Lung (tissue), 12 donors: ENCODE results near the gene KRT3. TPM values are rescaled to one million over a fixed set of nuclear protein-coding genes. Genes with fewer than 3 reads are reported as not detected.

Source experiments
- ATAC-seq: fragments of 200-7000 bp; cut with Tn5 transposase; one replicate; pipeline ENCODE4 v1.9.1; 2020; ENCODE audit warnings: moderate number of reproducible peaks; ENCODE audit not compliant: insufficient read depth, low FRiP score
- DNase-seq, 3 donors: peaks; one replicate each; pipeline ENCODE4 v3.0.0-alpha.2; 2013 to 2017
- H3K27ac ChIP-seq, 2 donors: one replicate each; pipeline ENCODE4 v1.5.1; 2013; ENCODE audit warnings: mild to moderate bottlenecking in 2 of 2, moderate library complexity in 2 of 2, control low read depth in 1 of 2, inconsistent platforms in 1 of 2, low read depth in 1 of 2, low read length in 1 of 2
- H3K27me3 ChIP-seq, 3 donors: one replicate each; pipeline ENCODE4 v1.5.1; 2013; ENCODE audit warnings: low read length in 2 of 3; ENCODE audit not compliant: control insufficient read depth in 3 of 3, insufficient read depth in 3 of 3
- H3K36me3 ChIP-seq, 4 donors: one replicate each; pipeline ENCODE4 v1.5.1; 2013; ENCODE audit warnings: low read length in 4 of 4, mild to moderate bottlenecking in 1 of 4, moderate library complexity in 1 of 4; ENCODE audit not compliant: control insufficient read depth in 4 of 4, insufficient read depth in 4 of 4
- H3K4me1 ChIP-seq, 5 donors: one replicate each; pipeline ENCODE4 v1.5.1; 2013; ENCODE audit warnings: low read length in 5 of 5, mild to moderate bottlenecking in 2 of 5, moderate library complexity in 1 of 5; ENCODE audit not compliant: control insufficient read depth in 5 of 5, insufficient read depth in 5 of 5
- H3K4me3 ChIP-seq: one replicate; pipeline ENCODE4 v1.5.1; 2013; ENCODE audit warnings: mild to moderate bottlenecking, control low read depth, moderate library complexity
- H3K9ac ChIP-seq, 2 donors: one replicate each; pipeline ENCODE4 v1.5.1; 2013; ENCODE audit warnings: low read length in 2 of 2, control low read depth in 1 of 2; ENCODE audit not compliant: insufficient read depth in 1 of 2
- H3K9me3 ChIP-seq, 4 donors: one replicate each; pipeline ENCODE4 v1.5.1; 2013; ENCODE audit warnings: low read length in 3 of 4, mild to moderate bottlenecking in 1 of 4, moderate library complexity in 1 of 4; ENCODE audit not compliant: control insufficient read depth in 4 of 4, insufficient read depth in 3 of 4
- WGBS, 2 donors: extraction: QIAGEN DNeasy Blood & Tissue Kit; methylation state at CpG; one replicate each; pipeline ENCODE4 v1.1.7; 2013; 5-methylcytosine and 5-hydroxymethylcytosine counted together
- polyA plus RNA-seq, 2 donors: library from polyadenylated mRNA; stranded (reverse); fragments of 200-250 nt; gene quantifications; one replicate each; pipeline ENCODE4 v1.2.1, GENCODE V29; 2013
- total RNA-seq, 2 donors: library from RNA; depleted of rRNA in 1 of 2; stranded (reverse); fragments of >200 nt in 1 of 2; gene quantifications; one replicate each; pipeline ENCODE4 v1.2.1, GENCODE V29; 2014 to 2021
- TF ChIP-seq, protein P1 (sequence below): IDR thresholded peaks from 2 replicates; pipeline ENCODE4 v1.5.1; 2012; ENCODE audit warnings: mild to moderate bottlenecking; ENCODE audit errors: control extremely low read depth, extremely low read depth
- donor health status: control.
- donor health status: control.
- donor health status: Bipolar disorder and iron deficiency.
- donor health status: healthy.
- donor health status: DM: yes; HTN: yes; CAD: no.

The KRT3 gene
- total and polyA plus RNA-seq, 4 donors, result not detected

DNA sequence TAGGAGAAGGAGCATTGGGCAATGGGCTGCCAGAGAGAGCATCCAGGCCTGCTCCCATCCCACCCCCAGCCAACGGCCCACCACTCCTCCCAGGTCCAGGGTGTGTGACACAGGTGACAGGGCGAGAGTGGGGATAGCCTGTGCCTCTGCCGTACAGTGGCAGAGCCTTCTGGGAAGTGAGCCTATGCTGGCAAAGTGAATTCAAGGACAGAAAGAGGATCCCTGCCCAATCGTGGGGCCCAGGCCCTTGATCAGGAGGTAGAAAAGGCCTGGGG lies 38.7 kb upstream of the KRT3 start:
- TF ChIP-seq, protein P1, sequence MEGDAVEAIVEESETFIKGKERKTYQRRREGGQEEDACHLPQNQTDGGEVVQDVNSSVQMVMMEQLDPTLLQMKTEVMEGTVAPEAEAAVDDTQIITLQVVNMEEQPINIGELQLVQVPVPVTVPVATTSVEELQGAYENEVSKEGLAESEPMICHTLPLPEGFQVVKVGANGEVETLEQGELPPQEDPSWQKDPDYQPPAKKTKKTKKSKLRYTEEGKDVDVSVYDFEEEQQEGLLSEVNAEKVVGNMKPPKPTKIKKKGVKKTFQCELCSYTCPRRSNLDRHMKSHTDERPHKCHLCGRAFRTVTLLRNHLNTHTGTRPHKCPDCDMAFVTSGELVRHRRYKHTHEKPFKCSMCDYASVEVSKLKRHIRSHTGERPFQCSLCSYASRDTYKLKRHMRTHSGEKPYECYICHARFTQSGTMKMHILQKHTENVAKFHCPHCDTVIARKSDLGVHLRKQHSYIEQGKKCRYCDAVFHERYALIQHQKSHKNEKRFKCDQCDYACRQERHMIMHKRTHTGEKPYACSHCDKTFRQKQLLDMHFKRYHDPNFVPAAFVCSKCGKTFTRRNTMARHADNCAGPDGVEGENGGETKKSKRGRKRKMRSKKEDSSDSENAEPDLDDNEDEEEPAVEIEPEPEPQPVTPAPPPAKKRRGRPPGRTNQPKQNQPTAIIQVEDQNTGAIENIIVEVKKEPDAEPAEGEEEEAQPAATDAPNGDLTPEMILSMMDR, result no peak
- Histone ChIP-seq H3K27me3 (peaks cover 0 to 22% (median 0%) of the 10 kb centered on the region in 3 donors), H3K4me1 (no peaks in the 10 kb centered on the region), H3K36me3 (no peaks in the 10 kb centered on the region), H3K9ac (no peak overlapping the region), H3K27ac (no peak overlapping the region), H3K4me3 (no peak overlapping the region), H3K9me3 (no peaks in the 10 kb centered on the region)
- ATAC-seq, result no peak
- 74 to 81% methylated on average over 4 of the region's 4 CpGs for WGBS, 2 donors
- no peak for DNase-seq

DNA sequence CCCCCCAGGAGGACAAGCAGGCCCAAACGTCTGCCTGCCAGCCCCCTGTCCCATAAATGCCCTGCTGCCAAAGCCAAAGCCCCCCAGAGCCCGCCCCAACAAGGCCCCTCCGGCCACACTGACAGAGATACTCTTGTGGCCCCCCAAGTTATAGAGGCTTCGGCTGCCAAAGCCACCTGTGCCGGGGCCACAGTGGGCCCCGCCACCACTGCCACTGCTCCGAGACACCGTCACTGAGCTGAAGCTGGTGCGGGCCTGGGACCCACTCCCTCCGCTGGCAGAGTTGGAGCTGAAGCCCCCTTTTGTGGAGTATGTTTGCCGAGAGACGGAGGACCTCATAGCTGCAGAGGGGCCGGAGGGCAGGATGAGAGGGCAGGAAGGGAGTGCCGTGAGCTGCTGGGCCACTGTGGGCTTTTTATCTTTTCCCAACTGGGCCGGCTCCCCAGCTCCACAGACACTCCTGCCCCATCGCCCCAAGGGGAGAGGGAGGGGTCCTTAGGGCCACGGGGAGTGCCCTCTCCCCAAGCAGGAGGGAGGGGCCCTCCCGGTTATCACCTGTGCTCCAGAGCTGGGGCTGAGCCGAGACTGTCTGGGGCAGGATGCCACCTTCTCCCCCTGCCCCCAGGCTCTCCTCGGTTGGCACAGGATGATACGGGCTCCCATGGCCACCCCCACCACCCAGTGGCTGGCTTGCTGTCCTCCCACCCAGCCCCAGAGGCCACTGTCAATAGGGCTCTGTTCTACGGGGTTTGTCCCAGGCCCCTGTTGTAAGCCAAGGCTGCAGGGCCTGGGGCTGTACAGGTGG lies 38.2 kb upstream of the KRT3 start, which contains the start of gene KRT79:
Gene KRT79 (minus strand): TSS at position 390 of the 805 bp plus-strand sequence. CDS start 51 bp downstream, at position 339.
- Histone ChIP-seq H3K4me1 (no peaks in the 10 kb centered on the region), H3K4me3 (no peak within 1 kb of the TSS), H3K36me3 (no peaks in the 10 kb centered on the region), H3K27ac (no peak within 1 kb of the TSS), H3K27me3 (peaks cover 0 to 20% (median 0%) of the 10 kb centered on the region in 3 donors), H3K9ac (no peak within 1 kb of the TSS), H3K9me3 (no peaks in the 10 kb centered on the region)
- DNase-seq (no peak), ATAC-seq (no peak)
- TF ChIP-seq, protein P1, result no peak
- WGBS, 2 donors, result 82 to 94% methylated on average over 21 to 22 of the region's 22 CpGs

DNA sequence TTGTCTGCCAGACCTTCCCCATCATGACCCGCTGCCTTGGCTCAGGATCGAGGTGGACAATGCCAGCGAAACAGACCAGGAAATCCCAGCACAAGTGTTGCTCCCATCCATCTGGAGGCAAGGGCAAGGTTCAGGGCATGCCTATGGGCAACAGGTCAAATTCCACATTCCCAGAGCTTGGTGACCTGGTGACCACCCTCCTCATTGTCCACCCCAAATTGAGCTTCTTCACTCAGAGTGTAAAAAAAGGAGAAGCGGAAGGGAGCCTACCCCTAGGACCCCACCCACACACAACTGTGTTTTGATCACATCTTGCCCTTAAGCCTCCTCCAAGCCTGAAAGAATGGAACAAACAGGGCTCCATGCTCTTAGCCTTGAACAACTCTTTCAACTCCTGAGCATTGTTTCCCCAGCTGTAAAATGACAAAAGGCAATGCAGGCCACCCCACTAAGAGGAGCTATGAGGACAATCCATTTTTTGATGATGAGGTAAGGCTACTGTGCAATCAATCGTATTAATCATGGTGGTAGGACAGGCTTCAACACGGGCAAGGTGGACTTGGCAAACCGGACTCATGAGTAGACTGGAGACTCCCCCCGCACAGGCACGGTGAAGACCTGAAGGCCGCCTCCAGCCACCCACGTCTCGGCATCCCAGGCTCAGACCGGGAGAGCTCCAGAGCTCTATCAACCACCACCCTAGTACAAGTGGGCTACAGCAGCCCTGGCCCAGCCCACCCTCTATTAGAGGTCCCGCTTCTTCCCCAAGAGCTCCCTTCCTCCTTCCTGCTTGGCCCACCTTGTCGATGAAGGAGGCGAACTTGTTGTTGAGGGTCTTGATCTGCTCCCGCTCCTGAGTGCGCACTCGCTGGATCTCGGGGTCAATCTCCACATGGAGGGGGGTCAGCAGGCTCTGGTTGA lies 37.3 kb upstream of the KRT3 start:
- no peak for ATAC-seq
- Histone ChIP-seq H3K4me1 (no peaks in the 10 kb centered on the region), H3K9ac (no peak overlapping the region), H3K9me3 (no peaks in the 10 kb centered on the region), H3K27me3 (peaks cover 0 to 16% (median 0%) of the 10 kb centered on the region in 3 donors), H3K4me3 (no peak overlapping the region), H3K27ac (no peak overlapping the region), H3K36me3 (no peaks in the 10 kb centered on the region)
- DNase-seq, result no peak
- TF ChIP-seq, protein P1, result no peak
- 90 to 94% methylated on average over 20 of the region's 20 CpGs for WGBS, 2 donors
